HepG2 (cell line): ENCODE measurements around the gene WIZ. TPM values are rescaled to one million over a fixed set of nuclear protein-coding genes. Genes with fewer than 3 reads are reported as not detected.
A peak's percentile ranks its signal among the peaks of the same experiment; 100 is the strongest.

Experiments used
- ATAC-seq: fragments of 200-7000 bp; cut with Tn5 transposase; 3 replicates; pipeline ENCODE4 v1.9.1; 2020; ENCODE audit warnings: mild to moderate bottlenecking, moderate library complexity
- BruUV-seq: library from RNA; stranded (reverse); fragments of 400-500 nt; replicated peaks from 2 replicates; lab custom pipeline; 2021; lab: Mats Ljungman, UMichigan
- CTCF ChIA-PET: fragments of 300-600 bp; formaldehyde crosslinking; extraction: SDS; loops from one replicate; lab custom pipeline; 2021; ENCODE audit warnings: low total read pairs, inconsistent platforms, low intra/inter-chr PET ratio; lab: Yijun Ruan, JAX
- POLR2A ChIA-PET: fragments of 350-600 bp; sonication (Branson Sonifier 250); formaldehyde crosslinking; loops from one replicate; lab custom pipeline; 2020; ENCODE audit warnings: antibody characterized with exemption, inconsistent platforms; lab: Yijun Ruan, JAX
- DNase-seq: peaks from one replicate; pipeline ENCODE4 v3.0.0-alpha.2; 2015; ENCODE audit warnings: low spot score
- FAIRE-seq: peaks from 3 replicates; lab custom pipeline; 2011; peaks lifted over from hg19 to GRCh38; lab: Jason Lieb, UNC
- H2AFZ ChIP-seq: one replicate; pipeline ENCODE4 v1.6.1; 2011; ENCODE audit warnings: low read length, inconsistent platforms
- H3K27ac ChIP-seq: fragments of 300-600 bp; 3 replicates; pipeline ENCODE4 v1.8.0; 2011; ENCODE audit warnings: mixed run types, mild to moderate bottlenecking, mixed read lengths, low read length, inconsistent platforms; ENCODE audit not compliant: insufficient read depth; ENCODE audit errors: extremely low read length
- H3K27me3 ChIP-seq, 2 experiments: fragments of 200-600 bp in 1 of 2; 2 replicates in 1 of 2; 3 replicates in 1 of 2; pipeline versions ENCODE4 v1.6.0 to v1.8.0; 2011; ENCODE audit warnings: low read length in 2 of 2, mild to moderate bottlenecking in 2 of 2, moderate library complexity in 2 of 2, inconsistent platforms in 1 of 2; ENCODE audit not compliant: insufficient read depth in 2 of 2, control insufficient read depth in 1 of 2
- H3K36me3 ChIP-seq, 2 experiments: fragments of 200-600 bp in 1 of 2; replicated peaks in 1 of 2; 2 replicates in 1 of 2; 3 replicates in 1 of 2; pipeline versions ENCODE4 v1.5.1 to v1.8.0; 2011; ENCODE audit warnings: low read length in 2 of 2, inconsistent platforms in 1 of 2; ENCODE audit not compliant: insufficient read depth in 2 of 2, control insufficient read depth in 1 of 2
- H3K4me1 ChIP-seq: 2 replicates; pipeline ENCODE4 v1.5.1; 2012; ENCODE audit warnings: low read length, inconsistent platforms; ENCODE audit not compliant: insufficient read depth
- H3K4me2 ChIP-seq: 2 replicates; pipeline ENCODE4 v1.6.0; 2011; ENCODE audit warnings: low read depth, low read length, inconsistent platforms
- H3K4me3 ChIP-seq, 3 experiments: fragments of 200-600 bp in 1 of 3; sonication (generic), shearing (Covaris generic) in 1 of 3; replicated peaks in 1 of 3; 2 replicates each; pipeline ENCODE4 v1.5.1; 2011 to 2016; ENCODE audit warnings: low read length in 3 of 3, inconsistent platforms in 2 of 3, low read depth in 2 of 3, mild to moderate bottlenecking in 2 of 3, control low read depth in 1 of 3, mixed read lengths in 1 of 3; ENCODE audit not compliant: insufficient read depth in 1 of 3
- H3K79me2 ChIP-seq: one replicate; pipeline ENCODE4 v1.6.1; 2011; ENCODE audit warnings: low read length, inconsistent platforms; ENCODE audit not compliant: insufficient read depth
- H3K9ac ChIP-seq: 2 replicates; pipeline ENCODE4 v1.6.0; 2011; ENCODE audit warnings: mild to moderate bottlenecking, low read depth, low read length, inconsistent platforms; ENCODE audit not compliant: insufficient read depth
- H3K9me3 ChIP-seq: 2 replicates; pipeline ENCODE4 v1.5.1; 2012; ENCODE audit warnings: mild to moderate bottlenecking, low read length
- H4K20me1 ChIP-seq: 2 replicates; pipeline ENCODE4 v1.6.0; 2011; ENCODE audit warnings: inconsistent platforms, mild to moderate bottlenecking, low read length, moderate library complexity; ENCODE audit not compliant: insufficient read depth
- KLF12 ChIP-seq: sonication (generic); formaldehyde crosslinking; IDR thresholded peaks from 2 replicates; pipeline ENCODE4 v1.4.0; 2020; ENCODE audit warnings: missing genetic modification reagents, borderline replicate concordance
- RFXAP ChIP-seq: sonication (generic); formaldehyde crosslinking; IDR thresholded peaks from 2 replicates; pipeline ENCODE4 v1.4.0; 2020; ENCODE audit warnings: missing genetic modification reagents, borderline replicate concordance
- SP2 ChIP-seq: sonication (generic); formaldehyde crosslinking; IDR thresholded peaks from 2 replicates; pipeline ENCODE4 v1.5.1; 2020; ENCODE audit warnings: mild to moderate bottlenecking, missing genetic modification reagents
- ZBTB33 ChIP-seq: sonication (generic); formaldehyde crosslinking; IDR thresholded peaks from 2 replicates; pipeline ENCODE4 v1.4.0; 2020; ENCODE audit warnings: missing genetic modification reagents
- ZNF10 ChIP-seq: sonication (generic); formaldehyde crosslinking; IDR thresholded peaks from 2 replicates; pipeline ENCODE4 v1.4.0; 2020; ENCODE audit warnings: mild to moderate bottlenecking, low read depth, missing genetic modification reagents, borderline replicate concordance
- ZNF496 ChIP-seq: sonication (generic); formaldehyde crosslinking; IDR thresholded peaks from 2 replicates; pipeline ENCODE4 v1.8.1; 2023; ENCODE audit warnings: mild to moderate bottlenecking, moderate library complexity, missing genetic modification reagents; ENCODE audit not compliant: insufficient replicate concordance
- ZNF563 ChIP-seq: sonication (generic); formaldehyde crosslinking; IDR thresholded peaks from 2 replicates; pipeline ENCODE4 v1.8.0; 2022; ENCODE audit warnings: mild to moderate bottlenecking, moderate library complexity, missing genetic modification reagents
- ZNF572 ChIP-seq: sonication (generic); formaldehyde crosslinking; IDR thresholded peaks from 2 replicates; pipeline ENCODE4 v1.5.1; 2020; ENCODE audit warnings: mild to moderate bottlenecking, missing genetic modification reagents
- WGBS: methylation state at CpG from one replicate; pipeline ENCODE4 v1.1.6; 2017; ENCODE audit warnings: low lambda C conversion rate; 5-methylcytosine and 5-hydroxymethylcytosine counted together
- in situ Hi-C: cut with HindIII; loops from 2 replicates; pipeline ENCODE4 v1.10.0; 2017; ENCODE audit warnings: low pct_unique_long_range_greater_than_20kb; ENCODE audit not compliant: extremely low pct_ligation_motif_present
- intact Hi-C: fragments of 100-400 bp; cut with micrococcal nuclease; formaldehyde crosslinking; loops from one replicate; pipeline ENCODE4 v1.10.0; 2022; ENCODE audit not compliant: unreplicated experiment
- polyA plus RNA-seq, 8 experiments: library from polyadenylated mRNA; depleted of rRNA in 3 of 8; stranded (reverse) in 7 of 8; unstranded in 1 of 8; fragments of >200 nt; fragmentation: Illumina TruSeq in 4 of 8; extraction: Trizol in 4 of 8; gene quantifications; 2 replicates each; pipeline versions ENCODE4 v1.2.1 to v1.2.3, GENCODE V29; 2011 to 2016; ENCODE audit warnings: low read depth in 4 of 8, missing spikeins in 1 of 8, mixed read lengths in 1 of 8; ENCODE audit not compliant: insufficient read depth in 1 of 8
- total RNA-seq, 5 experiments: library from RNA; depleted of rRNA; stranded (reverse); fragments of >200 nt; fragmentation: Illumina TruSeq; extraction: Trizol; gene quantifications; 2 replicates each; pipeline ENCODE4 v1.2.3, GENCODE V29; 2016; ENCODE audit warnings: low read depth in 1 of 5

The WIZ gene
- total and polyA plus RNA-seq, 2 of the 13 experiments (the other 11 are each of a cell fraction or from before 2014, with no cell fraction given), result 4.7 to 4.8 TPM

GRCh38 chr19:15439078-15439799, 10.5 kb downstream of the WIZ start:
- in situ Hi-C loops, result no loop called here
- H3K4me1 ChIP-seq, result peaks cover 32% of the 10 kb centered on the region
- no peak overlapping the region for H3K27ac ChIP-seq
- no TSS peak for BruUV-seq
- no peak overlapping the region for H3K4me2 ChIP-seq
- POLR2A ChIA-PET, result no interaction called here
- H3K27me3 ChIP-seq, result no peaks in the 10 kb centered on the region
- H3K79me2 ChIP-seq, result no peaks in the 10 kb centered on the region
- ATAC-seq (peak; percentile 9; the same call in 2 of the 3 replicates), FAIRE-seq (no peak), DNase-seq (no peak)
- intact Hi-C loops, result no loop called here
- H3K36me3 ChIP-seq, result no peaks in the 10 kb centered on the region
- no peak for TF ChIP-seq KLF12 (CRISPR knock-in tag)
- TF ChIP-seq ZBTB33 (CRISPR knock-in tag), result peak; percentile 53
- H4K20me1 ChIP-seq, result no peaks in the 10 kb centered on the region
- CTCF ChIA-PET, result no interaction called here
- no peak overlapping the region for H2AFZ ChIP-seq
- no peak overlapping the region for H3K9ac ChIP-seq
- 94% methylated on average over 18 of the region's 25 CpGs for WGBS
- H3K9me3 ChIP-seq, result no peaks in the 10 kb centered on the region
- H3K4me3 ChIP-seq, result no peak overlapping the region

GRCh38 chr19:15438577-15438976, 11.2 kb downstream of the WIZ start:
- ATAC-seq, result no peak
- CTCF ChIA-PET, result interaction anchor here (1.6 kb wide), 1 partner anchor 19 kb away, joined by 5 read pairs; no protein-coding TSS in a partner anchor
- H3K9ac ChIP-seq, result no peak overlapping the region
- intact Hi-C loops, result no loop called here
- H3K27ac ChIP-seq, result peak overlapping the region; percentile 78
- WGBS, result 95% methylated on average over 14 of the region's 27 CpGs
- no peaks in the 10 kb centered on the region for H3K79me2 ChIP-seq
- TF ChIP-seq RFXAP (CRISPR knock-in tag), result no peak
- no peak for TF ChIP-seq SP2 (CRISPR knock-in tag)
- no peak for TF ChIP-seq ZNF496
- TF ChIP-seq ZNF10 (CRISPR knock-in tag), result no peak
- TF ChIP-seq ZNF572 (CRISPR knock-in tag), result 0 out of 2 replicates have a peak, but pooled peaks have one; percentile 50
- no peak for TF ChIP-seq ZNF563 (CRISPR knock-in tag)
- TF ChIP-seq, all 625 proteins: peak for 1
- Histone ChIP-seq H4K20me1 (no peaks in the 10 kb centered on the region), H3K36me3 (no peaks in the 10 kb centered on the region), H3K4me1 (peaks cover 34% of the 10 kb centered on the region), H3K4me2 (peak overlapping the region; percentile 72), H3K9me3 (no peaks in the 10 kb centered on the region), H3K4me3 (no peak overlapping the region), H2AFZ (no peak overlapping the region), H3K27me3 (no peaks in the 10 kb centered on the region)
- DNase-seq (no peak), FAIRE-seq (no peak)
- POLR2A ChIA-PET, result no interaction called here
- in situ Hi-C loops, result no loop called here
- BruUV-seq, result no TSS peak
